Tongue (tissue), 2 donors: ENCODE measurements around the gene MAN2B2. TPM values are rescaled to one million over a fixed set of nuclear protein-coding genes. Genes with fewer than 3 reads are reported as not detected.

Source experiments
- DNase-seq: peaks from one replicate; pipeline ENCODE4 v3.0.0-alpha.2; 2015
- total RNA-seq: library from RNA; depleted of rRNA; stranded (reverse); fragments of >200 nt; gene quantifications from one replicate; pipeline ENCODE4 v1.2.3, GENCODE V29; 2014

MAN2B2 gene
- total RNA-seq, 1 donor from 2014 or later = 8.4 TPM

DNA sequence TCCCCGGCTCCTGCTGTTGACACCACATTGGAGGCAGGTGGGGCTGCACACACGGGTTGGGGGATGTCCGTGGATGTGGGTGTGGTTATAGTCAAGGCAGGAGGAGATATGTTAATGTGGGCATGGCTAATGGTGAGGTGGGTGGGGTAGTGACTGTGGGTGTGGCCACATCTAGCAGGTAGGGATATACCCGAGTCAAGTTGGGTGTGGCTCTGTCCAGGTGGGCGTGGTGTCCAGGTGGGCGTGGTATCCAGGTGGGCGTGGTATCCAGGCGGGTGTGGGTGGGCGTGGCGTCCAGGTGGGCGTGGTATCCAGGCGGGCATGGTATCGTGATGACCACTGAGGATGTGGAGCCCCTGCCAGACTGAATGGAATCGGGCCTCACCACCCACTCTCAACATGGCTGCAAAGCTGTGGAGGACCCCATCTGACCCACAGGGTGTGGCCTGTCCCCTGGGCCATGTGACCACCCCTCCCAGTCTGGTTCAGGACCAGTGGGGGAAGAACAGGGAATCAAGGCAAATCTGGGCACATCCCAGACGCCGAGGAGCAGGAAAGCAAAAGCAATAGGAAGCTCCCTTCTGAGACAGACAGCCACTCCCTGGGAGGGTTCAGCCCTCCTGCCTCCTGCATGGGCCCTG is 21.0 kb downstream of the MAN2B2 start:
- DNase-seq = no peak

DNA sequence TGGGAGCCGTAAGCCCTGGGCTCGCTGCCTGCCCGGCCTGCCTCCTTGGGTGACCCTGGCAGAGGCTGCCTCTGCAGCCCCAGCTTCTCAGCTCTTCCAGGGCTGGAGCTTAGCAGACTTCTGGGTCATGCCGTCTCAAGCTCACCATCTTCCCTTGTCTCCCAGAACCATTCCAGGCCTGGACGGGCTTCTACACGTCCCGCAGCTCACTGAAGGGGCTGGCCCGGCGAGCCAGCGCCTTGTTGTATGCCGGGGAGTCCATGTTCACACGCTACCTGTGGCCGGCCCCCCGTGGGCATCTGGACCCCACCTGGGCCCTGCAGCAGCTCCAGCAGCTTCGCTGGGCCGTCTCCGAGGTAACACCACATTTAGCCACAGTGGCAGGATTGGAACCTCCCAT is 22.0 kb downstream of the MAN2B2 start:
- no peak for DNase-seq

DNA sequence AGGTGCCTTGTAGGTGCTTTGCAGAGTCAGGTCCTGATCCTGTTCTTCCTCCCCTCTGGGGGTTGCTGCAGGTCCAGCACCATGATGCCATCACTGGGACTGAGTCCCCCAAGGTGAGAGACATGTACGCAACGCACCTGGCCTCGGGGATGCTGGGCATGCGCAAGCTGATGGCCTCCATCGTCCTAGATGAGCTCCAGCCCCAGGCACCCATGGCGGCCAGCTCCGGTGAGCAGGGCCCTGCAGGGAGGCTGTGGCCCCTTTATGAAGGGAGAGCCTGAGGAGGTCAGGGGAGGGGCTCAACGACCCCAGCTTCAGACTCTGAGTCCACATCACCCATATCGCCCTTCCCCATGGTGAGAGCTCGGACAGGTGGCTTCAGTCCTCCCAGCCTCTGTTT is 23.1 kb downstream of the MAN2B2 start:
- DNase-seq = no peak

DNA sequence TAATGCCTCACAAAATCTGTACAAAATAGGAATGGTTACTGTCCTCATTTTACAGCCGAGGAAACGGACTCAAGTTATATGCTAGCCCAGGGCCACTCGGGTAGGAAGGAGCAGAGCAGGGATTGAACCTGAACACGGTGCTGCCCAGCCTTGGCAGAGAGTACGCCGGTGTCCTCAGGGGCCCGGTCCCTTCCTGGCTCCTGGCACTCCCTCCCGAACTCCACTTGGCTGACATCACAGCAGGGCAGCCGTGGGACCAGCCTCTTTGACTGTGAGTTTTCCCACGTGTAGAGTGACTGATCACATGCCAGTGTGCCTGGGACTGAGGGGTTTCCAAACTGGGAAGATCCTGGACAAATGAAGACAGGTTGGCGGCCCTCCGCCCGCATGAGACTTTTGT is 23.7 kb downstream of the MAN2B2 start:
- DNase-seq = no peak

DNA sequence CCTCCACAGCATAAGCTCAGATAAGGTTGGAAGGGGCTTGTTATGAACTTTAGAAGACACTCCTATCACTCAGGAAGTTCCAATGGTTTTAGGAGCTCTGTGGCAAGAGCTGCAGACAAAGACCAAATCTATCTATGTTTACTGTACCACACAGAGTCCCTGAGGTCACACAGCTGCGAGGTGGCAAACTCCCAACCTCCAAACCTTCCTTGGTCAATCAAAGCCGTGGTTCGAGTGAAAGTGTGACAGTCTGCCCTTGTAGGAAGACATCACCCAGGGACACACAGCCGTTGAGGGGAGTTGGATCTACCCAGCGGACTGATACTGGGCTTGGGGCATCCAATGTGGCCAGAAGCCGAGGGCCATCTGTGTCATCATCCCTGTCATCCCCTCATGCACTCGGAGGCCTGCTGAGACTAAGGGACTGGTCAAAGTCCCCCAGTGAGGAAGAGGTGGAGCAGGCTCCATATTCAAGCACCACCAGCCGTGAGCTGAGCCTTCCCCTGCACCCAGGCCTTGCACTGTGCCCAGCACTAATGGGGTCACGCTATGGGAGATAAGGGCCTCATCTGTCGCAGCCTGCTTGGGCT is 26.8 kb downstream of the MAN2B2 start:
- no peak for DNase-seq

DNA sequence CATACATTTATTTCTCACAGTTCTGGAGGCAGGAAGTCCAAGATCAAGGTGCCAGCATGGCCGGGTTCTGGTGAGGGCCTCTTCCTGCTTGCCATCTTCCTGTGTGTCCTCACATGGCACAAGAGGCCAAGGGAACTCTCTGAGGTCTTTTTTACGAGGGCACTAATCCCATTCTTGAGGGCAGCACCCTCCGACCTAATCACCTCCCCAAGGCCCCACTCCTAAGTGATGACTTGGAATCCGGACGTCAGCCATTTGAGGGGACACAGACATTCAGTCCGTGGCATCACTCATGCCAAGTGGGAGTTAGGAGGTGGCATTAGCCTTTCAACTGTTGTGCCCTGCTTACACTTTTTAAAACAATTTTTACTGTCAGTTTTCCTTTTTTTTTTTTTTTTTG is 27.3 kb downstream of the MAN2B2 start:
- DNase-seq = no peak

DNA sequence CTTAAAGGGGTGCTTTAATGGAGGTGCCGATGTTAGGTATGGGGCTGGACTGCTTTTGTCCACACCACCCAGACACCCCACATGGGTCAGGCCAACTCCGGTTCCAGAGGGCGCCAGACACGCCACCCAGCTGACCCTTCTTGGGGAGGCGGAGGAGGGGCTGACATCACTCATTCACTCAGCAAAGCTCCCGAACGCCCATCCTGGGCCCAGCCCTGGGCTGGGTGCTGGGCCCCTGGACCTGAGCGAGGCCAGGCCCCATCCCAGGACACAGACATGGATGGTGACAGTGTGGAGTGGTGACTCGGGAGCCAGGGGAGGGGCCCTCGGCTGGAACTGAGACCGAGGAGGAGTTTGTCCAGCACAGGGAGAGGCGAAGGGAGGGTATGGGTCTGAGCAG is 28.1 kb downstream of the MAN2B2 start:
- no peak for DNase-seq

DNA sequence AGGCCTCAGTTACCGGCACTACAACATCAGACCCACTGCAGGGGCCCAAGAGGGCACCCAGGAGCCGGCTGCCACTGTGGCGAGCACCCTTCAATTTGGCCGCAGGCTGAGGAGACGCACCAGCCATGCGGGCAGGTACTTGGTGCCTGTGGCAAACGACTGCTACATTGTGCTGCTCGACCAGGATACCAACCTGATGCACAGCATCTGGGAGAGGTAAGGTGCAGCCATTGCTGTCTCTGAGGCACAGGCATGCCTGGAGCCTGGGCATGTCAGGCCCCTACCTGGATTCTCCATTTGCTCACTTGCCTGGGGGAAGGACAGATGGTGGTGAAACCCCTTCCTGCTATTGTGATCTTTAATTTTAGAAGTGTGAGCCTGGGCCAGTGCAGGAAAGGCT is 30.1 kb downstream of the MAN2B2 start:
- DNase-seq = no peak

DNA sequence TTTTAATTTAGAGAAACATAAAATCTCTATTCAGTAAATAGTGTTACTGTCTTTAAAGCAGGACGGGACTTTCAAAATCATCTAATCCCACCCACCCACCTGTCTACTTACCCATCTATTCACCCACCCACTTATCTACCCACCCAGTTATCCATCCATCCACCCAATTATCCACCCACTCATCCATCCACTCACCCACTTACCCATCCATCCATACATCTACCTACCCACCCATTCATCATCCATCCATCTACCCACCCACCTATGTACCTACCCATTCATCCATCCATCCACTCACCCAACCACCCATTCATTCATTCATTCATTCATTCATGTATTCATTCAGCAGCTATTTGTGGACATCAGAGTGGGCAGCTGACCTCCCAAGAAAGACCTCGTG is 30.6 kb downstream of the MAN2B2 start:
- no peak for DNase-seq

DNA sequence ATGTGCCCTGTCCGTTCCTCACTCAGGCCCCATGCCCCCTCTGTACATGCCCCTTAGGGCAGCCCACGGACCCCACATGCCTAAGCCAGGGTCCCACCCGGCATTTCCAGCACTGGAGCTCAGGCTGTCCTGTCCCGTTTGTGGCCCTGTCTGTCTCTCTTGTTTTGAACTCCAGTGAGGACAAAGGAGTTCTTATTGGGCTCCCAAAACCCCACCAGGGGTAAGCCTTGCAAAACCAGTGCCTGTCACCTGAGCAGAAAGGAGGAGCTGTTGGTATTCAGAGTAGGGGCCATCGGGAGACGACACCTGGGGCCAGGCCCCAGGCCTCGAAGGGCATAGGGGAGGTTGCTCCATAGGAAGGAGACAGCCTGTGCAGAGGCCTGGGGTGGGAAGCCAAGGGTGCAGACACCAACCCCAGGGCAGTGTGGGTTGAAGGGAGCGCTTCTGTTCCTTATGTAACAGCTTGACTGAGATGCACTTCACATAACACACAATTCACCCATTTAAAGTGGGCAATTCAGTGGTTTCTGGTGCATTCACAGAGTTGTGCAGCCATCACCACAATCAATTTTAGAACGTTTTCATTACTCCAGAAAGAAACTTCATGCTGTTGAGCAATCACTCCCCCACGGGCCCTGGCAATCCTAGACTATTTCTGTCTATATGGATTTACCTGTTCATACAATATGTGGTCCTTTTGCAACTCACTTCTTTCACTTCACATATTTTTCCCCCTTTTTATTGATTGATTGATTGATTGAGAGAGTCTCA is 31.7 kb downstream of the MAN2B2 start:
- no peak for DNase-seq

DNA sequence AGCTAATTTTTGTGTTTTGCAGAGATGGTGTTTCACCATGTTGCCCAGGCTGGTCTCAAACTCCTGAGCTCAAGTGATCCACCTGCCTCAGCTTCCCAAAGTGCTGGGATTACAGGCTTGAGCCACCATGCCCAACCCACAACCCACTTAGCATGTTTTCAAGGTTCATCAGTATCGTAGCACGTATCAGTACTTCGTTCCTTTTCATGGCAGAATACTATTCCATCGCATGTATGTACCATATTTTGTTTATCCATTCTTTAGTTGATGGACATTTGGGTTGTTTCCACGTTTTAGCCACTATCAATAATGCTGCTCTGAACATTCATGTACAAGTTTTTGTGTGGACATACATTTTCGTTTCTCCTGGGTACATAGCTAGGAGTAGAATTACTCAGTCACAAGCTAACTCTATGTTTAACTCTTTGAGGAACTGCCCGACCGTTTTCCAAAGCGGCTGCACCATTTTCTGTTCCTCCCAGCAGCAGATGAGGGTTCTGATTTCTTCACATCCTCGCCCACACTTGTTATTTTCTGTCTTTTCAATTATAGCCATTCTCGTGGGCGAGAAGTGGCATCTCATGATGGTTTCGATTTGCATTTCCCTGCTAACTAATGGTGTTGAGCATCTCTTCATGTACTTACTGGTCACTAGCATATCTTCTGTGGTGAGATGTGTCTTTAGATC is 32.5 kb downstream of the MAN2B2 start:
- no peak for DNase-seq

DNA sequence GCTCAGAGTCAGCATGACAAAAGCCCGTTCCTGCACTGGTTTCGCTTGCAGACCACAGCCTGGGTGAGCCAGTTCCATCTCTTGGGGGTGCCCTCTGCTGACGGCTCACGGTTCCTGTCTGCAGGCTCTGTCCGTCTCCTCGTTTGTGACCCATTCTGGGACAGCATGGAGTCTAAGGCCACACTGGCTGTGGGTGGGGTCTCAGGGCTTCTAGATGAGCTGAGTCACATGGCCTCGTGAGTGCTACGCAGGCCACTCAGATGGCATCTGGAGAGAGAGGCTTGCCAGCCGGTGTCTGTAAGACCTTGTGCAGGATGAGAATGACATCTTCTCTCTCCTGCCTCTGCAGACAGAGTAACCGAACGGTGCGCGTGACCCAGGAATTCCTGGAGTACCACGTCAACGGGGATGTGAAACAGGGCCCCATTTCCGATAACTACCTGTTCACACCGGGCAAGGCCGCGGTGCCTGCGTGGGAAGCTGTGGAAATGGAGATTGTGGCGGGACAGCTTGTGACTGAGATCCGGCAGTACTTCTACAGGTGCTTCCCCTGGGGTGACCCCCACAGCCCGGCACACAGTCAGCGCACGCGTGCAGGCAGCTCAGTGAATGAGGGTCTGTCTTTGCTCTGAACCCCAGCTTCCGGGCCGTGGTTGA is 33.9 kb downstream of the MAN2B2 start:
- no peak for DNase-seq

DNA sequence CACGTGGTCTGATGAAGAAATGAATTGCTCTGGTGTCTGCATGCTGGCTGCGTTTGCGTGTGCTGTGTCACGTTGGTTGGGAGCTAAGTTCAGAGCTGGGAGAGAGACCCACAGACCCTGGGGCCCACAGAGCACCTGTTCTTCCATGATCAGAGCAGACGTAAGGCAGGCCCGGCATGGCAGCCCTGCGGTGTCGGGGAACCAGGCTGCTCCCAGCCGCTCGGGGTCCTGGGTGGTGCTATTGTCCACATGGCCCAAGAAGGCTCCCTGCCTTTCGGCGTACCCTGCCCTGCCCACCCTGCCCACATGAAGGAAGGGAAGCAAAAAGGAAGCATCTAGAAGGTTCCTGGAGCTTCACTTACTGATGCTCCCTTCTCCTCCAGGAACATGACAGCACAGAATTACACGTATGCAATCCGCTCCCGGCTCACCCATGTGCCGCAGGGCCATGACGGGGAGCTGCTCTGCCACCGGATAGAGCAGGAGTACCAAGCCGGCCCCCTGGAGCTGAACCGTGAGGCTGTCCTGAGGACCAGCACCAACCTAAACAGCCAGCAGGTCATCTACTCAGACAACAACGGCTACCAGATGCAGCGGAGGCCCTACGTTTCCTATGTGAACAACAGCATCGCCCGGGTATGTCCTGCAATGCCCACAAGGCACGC is 34.6 kb downstream of the MAN2B2 start:
- DNase-seq = no peak

DNA sequence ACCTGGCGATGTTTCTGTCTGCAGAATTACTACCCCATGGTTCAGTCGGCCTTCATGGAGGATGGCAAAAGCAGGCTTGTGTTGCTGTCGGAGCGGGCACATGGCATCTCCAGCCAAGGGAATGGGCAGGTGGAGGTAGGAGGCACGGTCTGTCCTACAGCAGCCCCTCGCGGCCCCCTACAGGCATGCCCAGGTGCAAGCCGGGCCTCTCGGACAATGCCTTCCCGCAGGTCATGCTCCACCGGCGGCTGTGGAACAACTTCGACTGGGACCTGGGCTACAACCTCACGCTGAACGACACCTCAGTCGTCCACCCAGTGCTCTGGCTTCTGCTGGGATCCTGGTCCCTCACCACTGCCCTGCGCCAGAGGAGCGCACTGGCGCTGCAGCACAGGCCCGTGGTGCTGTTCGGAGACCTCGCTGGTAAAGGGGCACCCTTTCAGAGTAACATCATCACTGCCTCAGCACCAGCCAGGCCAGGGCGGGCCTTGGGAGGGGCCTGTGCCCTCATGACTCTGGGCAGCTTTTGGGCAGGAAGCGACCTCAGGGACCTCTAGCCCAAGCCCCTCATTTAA is 36.0 kb downstream of the MAN2B2 start:
- DNase-seq = no peak

DNA sequence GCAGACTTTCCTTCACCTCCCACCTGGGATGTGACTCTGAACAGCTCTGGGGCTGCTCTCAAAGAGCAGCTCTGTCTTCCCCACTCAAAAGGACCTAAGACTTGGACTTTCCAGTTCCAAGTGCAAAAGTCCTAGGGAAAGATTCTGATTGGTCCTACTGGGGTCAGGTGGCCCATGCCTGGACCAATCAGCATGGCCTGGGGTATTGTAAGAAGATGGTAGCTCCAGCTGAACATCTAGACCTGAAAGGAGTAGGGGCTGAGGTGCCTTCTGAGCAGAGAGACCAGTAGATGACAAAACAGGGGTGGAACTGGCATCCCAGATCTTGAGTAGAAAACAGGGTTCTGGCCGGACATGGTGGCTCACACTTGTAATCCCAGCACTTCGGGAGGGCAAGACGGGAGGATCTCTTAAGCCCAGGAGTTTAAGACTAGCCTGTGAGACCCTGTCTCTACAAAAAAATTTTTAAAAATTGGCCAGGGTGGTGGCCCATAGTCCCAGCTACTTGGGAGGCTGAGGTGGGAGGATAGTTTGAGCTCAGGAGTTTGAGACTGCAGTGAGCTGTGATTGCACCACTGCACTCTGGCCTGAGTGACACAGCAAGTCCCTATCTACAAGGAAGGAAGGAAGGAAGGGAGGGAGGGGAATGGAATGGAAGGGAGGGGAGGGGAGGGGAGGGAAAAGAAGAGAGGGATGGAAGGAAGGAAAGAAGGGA is 38.1 kb downstream of the MAN2B2 start:
- no peak for DNase-seq

DNA sequence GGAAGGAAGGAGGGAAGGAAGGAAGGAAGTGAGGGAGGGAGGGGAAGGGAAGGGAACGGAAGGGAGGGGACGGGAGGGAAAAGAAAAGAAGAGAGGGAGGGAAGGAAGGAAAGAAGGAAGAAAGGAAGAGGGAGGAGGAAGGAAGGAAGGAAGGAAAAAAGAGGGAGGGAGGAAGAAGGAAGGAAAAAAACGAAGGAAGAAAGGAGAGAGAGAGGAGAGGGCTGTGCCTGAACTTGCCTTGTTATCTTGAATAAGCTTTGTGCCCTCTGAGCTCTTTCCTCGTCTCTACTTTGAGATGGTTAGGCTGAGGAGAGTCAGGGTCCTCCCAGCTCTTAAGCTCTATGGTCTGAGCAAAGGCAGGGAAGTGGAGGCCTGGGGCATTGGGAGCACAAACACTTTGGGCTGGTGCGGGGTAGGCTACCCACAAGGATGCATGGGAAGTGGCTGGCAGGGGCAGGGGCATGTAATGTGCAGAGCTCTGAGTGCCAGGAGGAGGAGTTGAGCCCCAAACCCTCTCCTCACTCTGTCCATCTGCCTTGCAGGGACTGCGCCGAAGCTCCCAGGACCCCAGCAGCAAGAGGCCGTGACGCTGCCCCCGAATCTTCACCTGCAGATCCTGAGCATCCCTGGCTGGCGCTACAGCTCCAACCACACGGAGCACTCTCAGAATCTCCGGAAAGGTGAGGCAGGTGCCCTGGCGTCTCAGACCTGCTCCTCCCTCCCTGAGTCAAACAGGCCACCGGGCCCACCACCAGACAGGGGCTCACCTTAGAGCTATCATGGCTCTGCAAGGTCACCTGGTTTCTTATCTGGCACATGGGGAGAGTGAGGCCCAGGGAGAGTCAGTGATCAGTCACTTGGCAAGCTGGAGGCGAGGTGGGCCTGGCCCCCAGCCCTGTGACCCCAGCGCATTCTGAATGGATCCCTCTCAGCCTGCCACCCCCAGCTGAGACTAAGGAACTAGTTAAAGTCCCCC is 39.0 kb downstream of the MAN2B2 start:
- no peak for DNase-seq

DNA sequence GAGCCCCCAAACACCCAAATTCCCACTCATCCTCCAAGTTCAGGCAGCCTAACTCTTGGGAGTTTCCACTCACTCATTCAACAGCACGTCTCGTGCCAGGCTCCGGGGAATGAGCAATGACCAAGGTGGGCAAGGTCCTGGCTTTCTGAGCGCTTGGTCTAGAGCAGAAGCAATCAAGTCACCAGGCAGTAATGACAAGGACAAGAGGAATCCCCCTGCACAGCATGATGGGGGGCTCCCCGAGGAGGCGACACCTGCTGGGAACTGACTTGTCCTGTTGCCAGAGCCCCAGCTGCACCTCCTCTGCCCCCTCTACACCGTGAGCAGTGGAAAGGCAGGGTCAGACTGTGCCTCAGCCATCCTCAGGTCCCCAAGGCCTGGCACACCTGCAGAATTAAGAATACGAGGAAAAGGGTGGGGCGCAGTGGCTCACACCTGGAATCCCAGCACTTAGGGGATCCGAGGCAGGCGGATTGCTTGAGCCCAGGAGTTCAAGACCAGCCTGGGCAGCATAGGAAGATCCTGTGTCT is 39.8 kb downstream of the MAN2B2 start:
- DNase-seq = no peak

DNA sequence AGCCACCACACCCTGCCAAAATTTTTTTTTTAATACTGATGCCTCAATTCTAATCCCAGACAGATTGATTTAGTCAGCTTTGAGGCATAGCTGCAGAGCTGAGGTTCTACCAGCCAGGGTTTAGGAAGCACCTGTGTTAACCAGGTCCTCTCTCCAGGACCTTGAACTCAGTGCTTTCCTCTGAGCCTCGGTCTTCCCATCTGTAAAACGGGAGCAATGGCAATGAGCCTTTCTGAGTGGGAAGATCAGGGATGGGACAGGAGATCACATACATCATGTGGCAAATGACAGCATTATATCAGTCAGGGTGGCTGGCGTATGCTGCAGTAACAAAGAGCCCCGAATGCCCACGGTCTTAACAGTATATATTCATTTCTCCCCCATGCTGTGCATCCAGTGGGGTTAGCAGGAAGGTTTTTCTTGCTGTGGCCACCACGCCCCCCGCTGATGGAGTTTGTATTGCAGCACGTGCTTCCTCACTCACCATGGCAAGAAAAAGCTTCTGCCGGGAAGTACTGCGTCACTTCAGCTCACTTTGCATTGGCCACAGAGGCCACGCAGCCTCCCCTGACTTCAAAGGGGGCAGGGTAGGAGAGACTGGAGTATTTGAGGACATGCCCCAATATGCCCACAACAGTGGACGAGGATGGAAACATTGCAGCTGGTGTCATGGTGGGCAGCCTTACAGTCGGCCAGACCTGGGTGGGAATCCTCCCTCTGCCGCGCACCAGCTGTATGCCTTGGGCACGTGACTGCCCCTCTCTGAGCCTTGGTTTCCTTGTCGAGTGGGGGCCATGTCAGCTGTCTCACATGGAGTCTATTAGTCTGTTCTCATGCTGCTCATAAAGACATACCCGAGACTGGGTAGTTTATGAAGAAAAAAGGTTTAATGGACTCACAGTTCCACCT is 41.4 kb downstream of the MAN2B2 start:
- no peak for DNase-seq
